Measurements from ENCODE around the gene IFNE. TPM values are rescaled to one million over a fixed set of nuclear protein-coding genes. Genes with fewer than 3 reads are reported as not detected.

Gene IFNE, protein sequence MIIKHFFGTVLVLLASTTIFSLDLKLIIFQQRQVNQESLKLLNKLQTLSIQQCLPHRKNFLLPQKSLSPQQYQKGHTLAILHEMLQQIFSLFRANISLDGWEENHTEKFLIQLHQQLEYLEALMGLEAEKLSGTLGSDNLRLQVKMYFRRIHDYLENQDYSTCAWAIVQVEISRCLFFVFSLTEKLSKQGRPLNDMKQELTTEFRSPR
- total RNA-seq, result not detected in 3 replicates
- long read RNA-seq, result 0 reads

- peaks cover 4% of the 10 kb centered on the region for H3K36me3 Mint-ChIP-seq (ENCODE audit: low read depth)
- peaks cover 15% of the 10 kb centered on the region for H3K9me3 Mint-ChIP-seq (ENCODE audit: low read depth)
- H3K27me3 Mint-ChIP-seq (ENCODE audit: low read depth), result peaks cover 30% of the 10 kb centered on the region
- H3K4me1 Mint-ChIP-seq (ENCODE audit: low read depth), result no peaks in the 10 kb centered on the region
- no peak within 1 kb of the TSS for H3K4me3 Mint-ChIP-seq (ENCODE audit: unreplicated experiment)
- no peak for DNase-seq (ENCODE audit: low spot score)
- TF ChIP-seq CTCF (IDR thresholded peaks at IDR 0.05), result no peak
- H3K27ac Mint-ChIP-seq (ENCODE audit: unreplicated experiment), result no peak within 1 kb of the TSS
Measured at GRCh38 chr9:21482213-21482612, at the start of gene IFNE. IFNE (minus strand) TSS chr9:21482313; CDS start chr9:21481694, 619 bp downstream.

DNA sequence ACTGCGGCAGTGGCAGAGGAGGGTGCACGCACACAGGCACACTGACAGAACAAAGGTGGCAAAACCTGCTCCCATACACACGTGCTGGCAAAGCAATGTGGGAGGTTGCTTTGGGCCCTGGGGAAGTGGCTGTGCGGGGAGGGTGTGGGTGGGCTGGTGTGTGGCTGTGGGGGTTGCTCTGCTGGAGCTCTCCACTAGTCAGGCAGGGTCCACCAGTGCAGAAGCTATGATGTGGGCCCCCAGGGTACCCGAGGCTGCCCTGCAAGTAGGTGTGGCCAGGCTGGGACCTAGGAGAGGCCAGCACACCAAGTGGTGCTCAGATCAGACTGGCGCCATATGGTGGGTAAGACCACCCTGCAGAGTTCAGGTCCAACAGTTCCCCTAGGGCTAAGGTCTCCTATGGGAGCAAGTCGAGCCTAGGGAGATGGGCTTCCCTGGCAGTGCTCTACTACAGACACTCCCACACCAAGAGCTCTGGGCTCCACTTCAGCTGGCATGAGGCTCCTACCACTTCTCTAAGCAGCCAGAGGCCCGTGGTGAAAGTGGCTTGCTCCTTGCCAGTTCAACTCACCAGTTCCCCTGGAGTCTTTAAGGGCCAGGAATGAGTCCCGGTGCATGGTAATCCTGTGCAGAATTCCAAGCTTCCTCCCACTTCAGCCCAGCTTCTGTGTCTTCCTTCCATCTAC is 46.2 kb upstream of the IFNE start:
- H3K36me3 Mint-ChIP-seq (ENCODE audit: low read depth), result no peaks in the 10 kb centered on the region
- no peak for DNase-seq (ENCODE audit: low spot score)
- TF ChIP-seq CTCF (IDR thresholded peaks at IDR 0.05), result no peak
- peaks cover 27% of the 10 kb centered on the region for H3K27me3 Mint-ChIP-seq (ENCODE audit: low read depth)
- peaks cover 6% of the 10 kb centered on the region for H3K9me3 Mint-ChIP-seq (ENCODE audit: low read depth)
- no peak overlapping the region for H3K4me3 Mint-ChIP-seq (ENCODE audit: unreplicated experiment)
- H3K4me1 Mint-ChIP-seq (ENCODE audit: low read depth), result no peaks in the 10 kb centered on the region
- H3K27ac Mint-ChIP-seq (ENCODE audit: unreplicated experiment), result no peak overlapping the region

DNA sequence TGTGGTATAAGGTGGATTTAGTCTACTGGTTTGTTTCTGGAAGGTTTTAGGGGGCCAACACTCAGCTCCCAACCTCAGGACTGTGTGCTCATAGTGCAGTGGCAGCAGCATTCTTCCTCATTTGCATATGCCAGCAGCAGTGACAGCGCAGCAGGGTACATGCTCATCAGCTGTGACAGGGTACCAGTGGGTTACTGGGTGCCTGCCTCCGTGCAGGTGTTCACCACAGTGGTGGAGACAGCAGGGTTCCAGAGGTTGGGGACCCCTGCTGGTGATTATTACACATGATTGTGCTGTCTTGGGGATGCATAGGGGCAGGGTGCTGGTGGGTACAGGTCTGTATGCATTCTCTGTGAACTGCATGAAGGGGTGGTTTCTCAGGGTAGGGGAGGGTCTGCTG is 45.5 kb upstream of the IFNE start:
- Mint-ChIP-seq H3K36me3 (ENCODE audit: low read depth) (no peaks in the 10 kb centered on the region), H3K27me3 (ENCODE audit: low read depth) (peaks cover 26% of the 10 kb centered on the region), H3K4me3 (ENCODE audit: unreplicated experiment) (no peak overlapping the region), H3K27ac (ENCODE audit: unreplicated experiment) (no peak overlapping the region), H3K4me1 (ENCODE audit: low read depth) (no peaks in the 10 kb centered on the region), H3K9me3 (ENCODE audit: low read depth) (peaks cover 7% of the 10 kb centered on the region)
- TF ChIP-seq CTCF (IDR thresholded peaks at IDR 0.05), result no peak
- DNase-seq (ENCODE audit: low spot score), result no peak

- Mint-ChIP-seq H3K9me3 (ENCODE audit: low read depth) (peaks cover 17% of the 10 kb centered on the region), H3K27me3 (ENCODE audit: low read depth) (peaks cover 29% of the 10 kb centered on the region), H3K36me3 (ENCODE audit: low read depth) (no peaks in the 10 kb centered on the region), H3K4me3 (ENCODE audit: unreplicated experiment) (no peak overlapping the region), H3K27ac (ENCODE audit: unreplicated experiment) (no peak overlapping the region), H3K4me1 (ENCODE audit: low read depth) (no peaks in the 10 kb centered on the region)
- TF ChIP-seq CTCF (IDR thresholded peaks at IDR 0.05), result no peak
- DNase-seq (ENCODE audit: low spot score), result no peak
Measured at GRCh38 chr9:21525174-21525573, 43.1 kb upstream of the IFNE start.

- no peaks in the 10 kb centered on the region for H3K36me3 Mint-ChIP-seq (ENCODE audit: low read depth)
- no peak for TF ChIP-seq CTCF (IDR thresholded peaks at IDR 0.05)
- H3K9me3 Mint-ChIP-seq (ENCODE audit: low read depth), result peaks cover 14% of the 10 kb centered on the region
- no peaks in the 10 kb centered on the region for H3K4me1 Mint-ChIP-seq (ENCODE audit: low read depth)
- H3K4me3 Mint-ChIP-seq (ENCODE audit: unreplicated experiment), result no peak overlapping the region
- H3K27ac Mint-ChIP-seq (ENCODE audit: unreplicated experiment), result no peak overlapping the region
- peaks cover 33% of the 10 kb centered on the region for H3K27me3 Mint-ChIP-seq (ENCODE audit: low read depth)
- no peak for DNase-seq (ENCODE audit: low spot score)
Measured at GRCh38 chr9:21524099-21524830, 42.2 kb upstream of the IFNE start.

All from chondrocyte (in vitro differentiated cells).